NCI-H1092 (cell line): Measurements from ENCODE around the gene FOLR3.
"Not testable (repeated sequence)": the region's sequence is repeated elsewhere in the genome, so short reads cannot be mapped to it uniquely, and the experiment has no call there.

ENCODE experiments used
- DNase-seq: peaks from one replicate; lab custom pipeline; 2025; lab: John Stamatoyannopoulos, UW

The FOLR3 gene

GRCh38 chr11:72162891-72163492 lies 27.5 kb downstream of the FOLR3 start:
- no peak for DNase-seq

GRCh38 chr11:72164187-72164586 lies 28.7 kb downstream of the FOLR3 start:
- not testable (repeated sequence) for DNase-seq

- not testable (repeated sequence) for DNase-seq
These were observed 33.6 kb downstream of the FOLR3 start for GRCh38 chr11:72169046-72169555.

- not testable (repeated sequence) for DNase-seq
These were observed 34.2 kb downstream of the FOLR3 start for GRCh38 chr11:72169754-72170153.

- not testable (repeated sequence) for DNase-seq
These were observed 36.5 kb downstream of the FOLR3 start for GRCh38 chr11:72172043-72172442.

GRCh38 chr11:72173291-72173690 lies 37.8 kb downstream of the FOLR3 start:
- no peak for DNase-seq

- no peak for DNase-seq
These were observed 39.0 kb downstream of the FOLR3 start for GRCh38 chr11:72174302-72175070.

GRCh38 chr11:72177656-72178055 lies 42.1 kb downstream of the FOLR3 start:
- DNase-seq: no peak

- no peak for DNase-seq
These were observed 43.7 kb downstream of the FOLR3 start for GRCh38 chr11:72179049-72179803.

GRCh38 chr11:72179804-72180396 lies 44.4 kb downstream of the FOLR3 start:
- DNase-seq: no peak

- DNase-seq: not testable (repeated sequence)
These were observed 45.5 kb downstream of the FOLR3 start for GRCh38 chr11:72180892-72181552.

GRCh38 chr11:72181553-72181958 lies 46.0 kb downstream of the FOLR3 start:
- DNase-seq: not testable (repeated sequence)

GRCh38 chr11:72188267-72188666 lies 52.7 kb downstream of the FOLR3 start:
- no peak for DNase-seq
